ENCODE results near the gene SLC25A43.

Gene SLC25A43

GRCh38 chrX:119477812-119478232, 78.7 kb downstream of the SLC25A43 start:
- no peak for DNase-seq
- H3K27ac Mint-ChIP-seq, result no peak overlapping the region
- H3K9me3 Mint-ChIP-seq, result peaks cover 57% of the 10 kb centered on the region
- no peak for TF ChIP-seq CTCF (IDR thresholded peaks at IDR 0.05)
- H3K27me3 Mint-ChIP-seq (ENCODE audit: low read depth, poor library complexity), result peaks cover 32% of the 10 kb centered on the region
- H3K36me3 Mint-ChIP-seq (ENCODE audit: low read depth), result no peaks in the 10 kb centered on the region
- H3K4me1 Mint-ChIP-seq, result peaks cover 5% of the 10 kb centered on the region
- no peak overlapping the region for H3K4me3 Mint-ChIP-seq

GRCh38 chrX:119478504-119478903, 79.4 kb downstream of the SLC25A43 start:
- Mint-ChIP-seq H3K27ac (no peak overlapping the region), H3K27me3 (ENCODE audit: low read depth, poor library complexity) (peaks cover 36% of the 10 kb centered on the region), H3K9me3 (peaks cover 64% of the 10 kb centered on the region), H3K4me3 (no peak overlapping the region), H3K36me3 (ENCODE audit: low read depth) (no peaks in the 10 kb centered on the region), H3K4me1 (peaks cover 5% of the 10 kb centered on the region)
- no peak for DNase-seq
- TF ChIP-seq CTCF (IDR thresholded peaks at IDR 0.05), result no peak

- Mint-ChIP-seq H3K9me3 (peaks cover 63% of the 10 kb centered on the region), H3K4me1 (peaks cover 5% of the 10 kb centered on the region), H3K27ac (no peak overlapping the region), H3K4me3 (no peak overlapping the region), H3K27me3 (ENCODE audit: low read depth, poor library complexity) (peaks cover 34% of the 10 kb centered on the region), H3K36me3 (ENCODE audit: low read depth) (no peaks in the 10 kb centered on the region)
- TF ChIP-seq CTCF (IDR thresholded peaks at IDR 0.05), result no peak
- no peak for DNase-seq
Observed at GRCh38 chrX:119479845-119480244, 80.7 kb downstream of the SLC25A43 start.

GRCh38 chrX:119481323-119481801, 82.2 kb downstream of the SLC25A43 start:
- no peak overlapping the region for H3K27ac Mint-ChIP-seq
- H3K4me3 Mint-ChIP-seq, result no peak overlapping the region
- H3K27me3 Mint-ChIP-seq (ENCODE audit: low read depth, poor library complexity), result peaks cover 31% of the 10 kb centered on the region
- H3K9me3 Mint-ChIP-seq, result peaks cover 64% of the 10 kb centered on the region
- no peak for DNase-seq
- no peaks in the 10 kb centered on the region for H3K36me3 Mint-ChIP-seq (ENCODE audit: low read depth)
- no peak for TF ChIP-seq CTCF (IDR thresholded peaks at IDR 0.05)
- peaks cover 5% of the 10 kb centered on the region for H3K4me1 Mint-ChIP-seq

- no peak for DNase-seq
- H3K4me1 Mint-ChIP-seq, result peaks cover 5% of the 10 kb centered on the region
- peaks cover 68% of the 10 kb centered on the region for H3K9me3 Mint-ChIP-seq
- no peak overlapping the region for H3K27ac Mint-ChIP-seq
- H3K4me3 Mint-ChIP-seq, result peak overlapping the region; percentile 76
- H3K36me3 Mint-ChIP-seq (ENCODE audit: low read depth), result no peaks in the 10 kb centered on the region
- no peak for TF ChIP-seq CTCF (IDR thresholded peaks at IDR 0.05)
- H3K27me3 Mint-ChIP-seq (ENCODE audit: low read depth, poor library complexity), result peaks cover 29% of the 10 kb centered on the region
Observed at GRCh38 chrX:119482041-119482440, 82.9 kb downstream of the SLC25A43 start.
